Liver (tissue), 3 donors: ENCODE results near the gene RAI14.

ENCODE experiments used
- CTCF ChIP-seq: fragments of 150-350 bp; IDR thresholded peaks from 2 replicates; pipeline ENCODE4 v1.5.1; 2017; ENCODE audit warnings: improper control_type of control experiment, low read depth, low read length; ENCODE audit not compliant: missing input control
- MAX ChIP-seq: IDR thresholded peaks from 2 replicates; pipeline ENCODE4 v1.6.1; 2016; ENCODE audit warnings: antibody characterized with exemption
- RAD21 ChIP-seq, 2 donors: IDR thresholded peaks; 2 replicates each; pipeline ENCODE4 v1.6.1; 2016; ENCODE audit warnings: antibody characterized with exemption in 2 of 2, mild to moderate bottlenecking in 2 of 2
- ZBTB33 ChIP-seq: IDR thresholded peaks from 2 replicates; pipeline ENCODE4 v1.6.1; 2016; ENCODE audit warnings: antibody characterized with exemption
- donor health status: healthy.
- donor health status: healthy.

GRCh38 chr5:34694012-34694411, 37.9 kb downstream of the RAI14 start:
- no peak for TF ChIP-seq ZBTB33
- TF ChIP-seq CTCF, result no peak
- TF ChIP-seq MAX, result no peak
- TF ChIP-seq RAD21 (IDR thresholded peaks at IDR 0.05), result no peak
